GM12872 (cell line): ENCODE data around the gene KDM5B.

Experiments used
- CTCF ChIP-seq: IDR thresholded peaks from 3 replicates; pipeline ENCODE4 v1.5.1; 2011; ENCODE audit warnings: low read depth, mild to moderate bottlenecking, low read length, moderate library complexity; ENCODE audit not compliant: insufficient read depth

KDM5B gene

GRCh38 chr1:202713110-202713509, 95.1 kb downstream of the KDM5B start:
- TF ChIP-seq CTCF: no peak

- TF ChIP-seq CTCF: no peak
These were observed 96.1 kb downstream of the KDM5B start for GRCh38 chr1:202711949-202712635.

- no peak for TF ChIP-seq CTCF
These were observed 97.9 kb downstream of the KDM5B start, which contains the start of gene SYT2 for GRCh38 chr1:202710070-202711045. TSS of gene SYT2 (minus strand) at chr1:202710454. CDS start at chr1:202605772, 104,682 bp downstream.

GRCh38 chr1:202709276-202710041, 98.8 kb downstream of the KDM5B start:
- no peak for TF ChIP-seq CTCF

- no peak for TF ChIP-seq CTCF
These were observed 99.6 kb downstream of the KDM5B start for GRCh38 chr1:202708456-202709275.

GRCh38 chr1:202706851-202707250, 101.4 kb downstream of the KDM5B start:
- TF ChIP-seq CTCF: no peak
